Testis (tissue), 2 donors: Measurements from ENCODE around the gene KLF18.

ENCODE experiments used
- POLR2A ChIP-seq: fragments of 450-650 bp; IDR thresholded peaks from one replicate; pipeline ENCODE4 v1.6.1; 2017; ENCODE audit warnings: antibody characterized with exemption, mild to moderate bottlenecking, moderate library complexity
- TF ChIP-seq, protein P1 (sequence below), 3 experiments: fragments of 450-650 bp in 2 of 3; fragments of 200-600 bp in 1 of 3; sonication (generic) in 1 of 3; IDR thresholded peaks; one replicate each; pipeline ENCODE4 v1.5.1; 2016 to 2019; ENCODE audit warnings: antibody characterized with exemption in 3 of 3, mild to moderate bottlenecking in 2 of 3, moderate library complexity in 1 of 3

DNA sequence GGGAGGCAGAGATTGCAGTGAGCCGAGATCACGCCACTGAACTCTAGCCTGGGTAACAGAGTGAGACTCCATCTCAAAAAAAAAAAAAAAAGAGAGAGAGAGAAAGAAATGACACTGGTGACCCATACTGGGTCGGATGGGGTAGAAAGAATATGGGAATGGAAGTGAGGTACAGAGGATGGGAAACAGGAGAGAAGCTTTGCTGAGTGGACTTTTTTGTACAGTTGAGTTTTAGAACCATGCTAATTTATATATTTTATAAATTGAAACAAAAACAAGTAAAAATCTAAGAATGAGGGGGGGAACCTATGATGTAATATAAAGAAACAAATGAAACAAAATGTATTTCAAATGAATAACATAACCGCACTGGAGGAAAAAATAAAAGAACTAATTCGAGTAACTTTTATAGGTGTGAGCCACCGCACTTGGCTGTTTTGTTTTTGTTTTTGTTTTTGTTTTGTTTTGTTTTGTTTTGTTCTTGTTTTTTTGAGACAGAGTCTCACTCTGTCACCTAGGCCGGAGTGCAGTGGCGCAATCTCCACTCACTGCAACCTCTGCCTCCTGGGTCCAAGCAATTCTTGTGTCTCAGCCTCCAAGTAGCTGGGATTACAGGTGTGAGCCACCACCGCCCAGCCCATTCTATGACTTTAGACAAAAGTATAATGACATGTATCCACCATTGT, 41.1 kb downstream of the KLF18 start:
- TF ChIP-seq, protein P1, sequence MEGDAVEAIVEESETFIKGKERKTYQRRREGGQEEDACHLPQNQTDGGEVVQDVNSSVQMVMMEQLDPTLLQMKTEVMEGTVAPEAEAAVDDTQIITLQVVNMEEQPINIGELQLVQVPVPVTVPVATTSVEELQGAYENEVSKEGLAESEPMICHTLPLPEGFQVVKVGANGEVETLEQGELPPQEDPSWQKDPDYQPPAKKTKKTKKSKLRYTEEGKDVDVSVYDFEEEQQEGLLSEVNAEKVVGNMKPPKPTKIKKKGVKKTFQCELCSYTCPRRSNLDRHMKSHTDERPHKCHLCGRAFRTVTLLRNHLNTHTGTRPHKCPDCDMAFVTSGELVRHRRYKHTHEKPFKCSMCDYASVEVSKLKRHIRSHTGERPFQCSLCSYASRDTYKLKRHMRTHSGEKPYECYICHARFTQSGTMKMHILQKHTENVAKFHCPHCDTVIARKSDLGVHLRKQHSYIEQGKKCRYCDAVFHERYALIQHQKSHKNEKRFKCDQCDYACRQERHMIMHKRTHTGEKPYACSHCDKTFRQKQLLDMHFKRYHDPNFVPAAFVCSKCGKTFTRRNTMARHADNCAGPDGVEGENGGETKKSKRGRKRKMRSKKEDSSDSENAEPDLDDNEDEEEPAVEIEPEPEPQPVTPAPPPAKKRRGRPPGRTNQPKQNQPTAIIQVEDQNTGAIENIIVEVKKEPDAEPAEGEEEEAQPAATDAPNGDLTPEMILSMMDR (IDR thresholded peaks at IDR 0.05), result no peak
- TF ChIP-seq POLR2A, result no peak
